Activated CD4-positive, alpha-beta T cell treated with anti-CD3 and anti-CD28 coated beads, Interleukin-10, Interleukin-2, amounts not matched to agents 100 ng/mL and 50 ng/mL, durations not matched to agents 16 hours and 8 hours (primary cell): ENCODE results near the gene RARG.
"Not testable (repeated sequence)": the region's sequence is repeated elsewhere in the genome, so short reads cannot be mapped to it uniquely, and the experiment has no call there.

Source experiments
- DNase-seq: peaks from one replicate; pipeline ENCODE4 v3.0.0-alpha.2; 2020

The RARG gene

DNA sequence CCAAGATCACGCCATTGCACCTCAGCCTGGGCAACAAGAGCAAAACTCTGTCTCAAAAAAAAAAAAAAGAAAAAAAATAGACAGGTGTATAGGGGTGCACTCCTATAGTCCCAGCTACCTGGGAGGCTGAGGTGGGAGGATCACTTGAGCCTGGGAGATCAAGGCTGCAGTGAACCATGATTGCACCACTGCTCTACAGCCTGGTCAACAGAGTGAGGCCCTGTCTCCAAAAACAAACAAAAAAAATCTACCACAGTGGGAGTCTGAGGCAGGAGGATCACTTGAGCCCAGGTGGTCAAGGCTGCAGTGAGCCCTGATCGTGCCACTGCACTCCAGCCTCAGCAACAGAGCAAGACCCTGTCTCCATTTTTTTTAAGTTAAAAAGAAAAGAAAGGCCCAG is 69.0 kb downstream of the RARG start:
- not testable (repeated sequence) for DNase-seq

- DNase-seq: no peak
These were observed 70.7 kb downstream of the RARG start for GRCh38 chr12:53161119-53161911.

GRCh38 chr12:53160673-53161072 is 71.3 kb downstream of the RARG start:
- no peak for DNase-seq
